ENCODE measurements around the gene PRR20G. TPM values are rescaled to one million over a fixed set of nuclear protein-coding genes. Genes with fewer than 3 reads are reported as not detected.

The PRR20G gene
- total and polyA plus RNA-seq, 2 of the 8 experiments (the other 6 are each of a cell fraction or from before 2014, with no cell fraction given), result 0.24 TPM; not detected in 1

GRCh38 chr3:127288343-127288742 lies 497 bp upstream of the PRR20G start (continued):
- no peak for TF ChIP-seq BCL11A (IDR thresholded peaks at IDR 0.05; ENCODE audit: low read depth in 2 of 2, low read length in 2 of 2)
